ENCODE results near the gene DHCR24. TPM values are rescaled to one million over a fixed set of nuclear protein-coding genes. Genes with fewer than 3 reads are reported as not detected.
A peak's percentile ranks its signal among the peaks of the same experiment; 100 is the strongest.

DHCR24 gene
- total RNA-seq, 1 donor from 2014 or later, result 16.6 TPM

DNA sequence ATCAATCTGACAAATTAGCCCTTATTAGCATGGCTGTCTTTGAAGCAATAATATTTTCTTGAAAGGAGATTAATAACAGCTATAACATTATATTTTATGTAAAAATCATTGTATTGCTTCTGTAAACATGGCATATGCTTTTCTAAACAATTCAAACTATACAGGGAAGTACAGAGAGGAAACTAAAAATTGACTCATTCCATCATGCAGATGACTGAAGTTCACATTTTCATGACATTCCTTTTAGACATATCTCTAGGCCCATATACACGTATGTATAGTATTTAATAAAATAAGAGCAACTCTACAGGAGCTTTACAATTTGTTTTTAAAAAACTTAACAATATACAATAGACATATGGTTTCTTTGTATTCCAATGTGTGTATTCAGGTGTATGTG lies 5.6 kb upstream of the DHCR24 start:
- H3K36me3 ChIP-seq, result no peaks in the 10 kb centered on the region
- intact Hi-C loops (cut with DNase I), result no loop called here
- TF ChIP-seq CTCF (IDR thresholded peaks at IDR 0.05), result no peak
- DNase-seq (ENCODE audit: low spot score in 2 of 2), result no peak
- H3K9me3 ChIP-seq, result no peaks in the 10 kb centered on the region
- H3K27me3 ChIP-seq, result no peaks in the 10 kb centered on the region
- no peak overlapping the region for H3K27ac ChIP-seq
- H3K4me3 ChIP-seq, result no peak overlapping the region
- no peaks in the 10 kb centered on the region for H3K4me1 ChIP-seq

GRCh38 chr1:54889132-54889725 lies 2.2 kb upstream of the DHCR24 start:
- no peak for DNase-seq (ENCODE audit: low spot score in 2 of 2)
- Histone ChIP-seq H3K4me3 (no peak overlapping the region), H3K9me3 (no peaks in the 10 kb centered on the region), H3K36me3 (no peaks in the 10 kb centered on the region), H3K27ac (no peak overlapping the region), H3K4me1 (peaks cover 0 to 5% of the 10 kb centered on the region in 2 donors), H3K27me3 (no peaks in the 10 kb centered on the region)
- TF ChIP-seq CTCF (IDR thresholded peaks at IDR 0.05), result no peak
- intact Hi-C loops (cut with DNase I), result loop anchor here (5.0 kb wide), 2 partner anchors 58 to 482 kb away; partner anchors contain the start of gene SSBP3

- H3K4me1 ChIP-seq, result peaks cover 0 to 5% of the 10 kb centered on the region in 2 donors
- no peak for TF ChIP-seq CTCF (IDR thresholded peaks at IDR 0.05)
- no peak for DNase-seq (ENCODE audit: low spot score in 2 of 2)
- intact Hi-C loops (cut with DNase I), result loop anchor here (5.0 kb wide), 2 partner anchors 59 to 481 kb away; partner anchors contain the start of gene SSBP3
- no peak overlapping the region for H3K27ac ChIP-seq
- H3K4me3 ChIP-seq, result no peak overlapping the region
- no peaks in the 10 kb centered on the region for H3K36me3 ChIP-seq
- H3K9me3 ChIP-seq, result no peaks in the 10 kb centered on the region
- H3K27me3 ChIP-seq, result no peaks in the 10 kb centered on the region
Observed at GRCh38 chr1:54888080-54888733, 1.2 kb upstream of the DHCR24 start.

GRCh38 chr1:54887665-54888071 lies 673 bp upstream of the DHCR24 start:
- no peaks in the 10 kb centered on the region for H3K27me3 ChIP-seq
- peak overlapping the region in 1 of 2 donors; percentile 31 for H3K27ac ChIP-seq
- TF ChIP-seq CTCF (IDR thresholded peaks at IDR 0.05), result no peak
- peak in 1 of 2 donors; percentile 68 for DNase-seq (ENCODE audit: low spot score in 2 of 2)
- no peaks in the 10 kb centered on the region for H3K36me3 ChIP-seq
- H3K9me3 ChIP-seq, result no peaks in the 10 kb centered on the region
- H3K4me3 ChIP-seq, result peak overlapping the region; percentile 81 to 90
- peaks cover 0 to 5% of the 10 kb centered on the region in 2 donors for H3K4me1 ChIP-seq
- intact Hi-C loops (cut with DNase I), result loop anchor here (5.0 kb wide), 2 partner anchors 60 to 480 kb away; partner anchors contain the start of gene SSBP3

DNA sequence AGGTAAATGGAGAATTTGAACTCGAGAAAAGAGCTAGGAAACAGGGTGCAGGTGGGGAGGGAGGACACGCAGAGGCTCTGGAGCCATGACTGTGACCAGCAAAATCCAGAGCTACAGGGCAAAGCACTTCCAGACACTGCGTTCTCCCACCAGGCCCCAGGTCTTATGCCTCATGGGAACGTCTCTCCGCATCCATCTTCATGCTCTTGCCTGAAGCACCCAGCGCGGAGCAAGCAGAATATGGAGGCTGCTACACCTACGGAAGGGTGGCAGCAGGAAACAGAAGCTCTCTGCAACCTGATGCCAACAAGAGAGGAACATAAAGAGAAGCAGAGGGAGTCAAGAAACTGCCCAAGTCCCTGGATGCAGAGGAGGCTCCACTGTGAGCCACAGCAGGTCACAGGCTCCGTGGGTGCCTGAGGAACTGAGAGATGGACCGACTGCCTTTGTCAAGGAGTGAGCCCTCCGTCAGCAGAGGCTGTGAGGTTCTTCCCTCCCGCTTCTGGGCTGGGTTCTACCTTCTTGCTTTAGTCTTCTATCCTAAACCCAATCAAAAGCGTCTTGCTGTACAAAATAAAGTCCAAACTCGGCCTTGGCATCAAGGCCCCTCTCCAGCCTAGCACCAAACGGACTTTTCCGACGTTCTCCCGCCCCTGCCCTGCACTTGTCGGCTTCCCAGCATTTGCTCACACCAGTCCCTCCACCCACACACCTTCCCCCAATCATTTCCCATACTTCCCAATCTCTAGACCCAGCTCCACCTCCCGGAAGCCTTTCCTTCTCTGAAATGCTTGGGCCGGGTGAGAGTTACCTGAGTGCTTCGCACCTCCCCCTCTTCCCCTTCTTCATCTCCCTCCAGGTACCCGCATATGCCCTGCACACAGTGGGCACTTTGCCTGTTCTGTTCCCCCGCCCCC lies 930 bp downstream of the DHCR24 start:
- TF ChIP-seq CTCF (IDR thresholded peaks at IDR 0.05), result no peak
- no peaks in the 10 kb centered on the region for H3K36me3 ChIP-seq
- peak in 1 of 2 donors; percentile 68 for DNase-seq (ENCODE audit: low spot score in 2 of 2)
- no peak overlapping the region for H3K27ac ChIP-seq
- H3K4me3 ChIP-seq, result peak overlapping the region; percentile 81 to 90
- peaks cover 0 to 5% of the 10 kb centered on the region in 2 donors for H3K4me1 ChIP-seq
- H3K9me3 ChIP-seq, result no peaks in the 10 kb centered on the region
- H3K27me3 ChIP-seq, result no peaks in the 10 kb centered on the region
- intact Hi-C loops (cut with DNase I), result loop anchor here (5.0 kb wide), 2 partner anchors 61 to 479 kb away; partner anchors contain the start of gene SSBP3
